IMR-90 (cell line): ENCODE data around the gene SLC38A7. TPM values are rescaled to one million over a fixed set of nuclear protein-coding genes. Genes with fewer than 3 reads are reported as not detected.

Experiments
- ATAC-seq: fragments of 200-7000 bp; cut with Tn5 transposase; 2 replicates; pipeline ENCODE4 v1.9.1; 2020; ENCODE audit warnings: low read depth, mild to moderate bottlenecking, moderate library complexity
- BruUV-seq: library from RNA; stranded (reverse); fragments of 400-500 nt; replicated peaks from 2 replicates; lab custom pipeline; 2021; lab: Mats Ljungman, UMichigan
- CTCF ChIA-PET: fragments of 300-600 bp; formaldehyde crosslinking; extraction: SDS; loops from one replicate; lab custom pipeline; 2021; ENCODE audit warnings: antibody characterized with exemption; lab: Yijun Ruan, JAX
- POLR2A ChIA-PET: fragments of 300-600 bp; sonication (Branson Sonifier 250); formaldehyde crosslinking; loops from one replicate; lab custom pipeline; 2022; ENCODE audit warnings: antibody characterized with exemption; ENCODE audit not compliant: unreplicated experiment; lab: Charles Lee
- DNase-seq: peaks from one replicate; pipeline ENCODE4 v3.0.0; 2013
- H2AFZ ChIP-seq: replicated peaks from 2 replicates; pipeline ENCODE3; 2013; ENCODE audit warnings: low read length, mild to moderate bottlenecking; ENCODE audit not compliant: poor library complexity
- H2AK5ac ChIP-seq: 2 replicates; pipeline ENCODE4 v1.6.1; 2013; ENCODE audit warnings: low read depth, low read length, inconsistent platforms
- H2AK9ac ChIP-seq: replicated peaks from 2 replicates; pipeline ENCODE3; 2013; ENCODE audit warnings: mild to moderate bottlenecking, low read depth, low read length, moderate library complexity; ENCODE audit not compliant: poor library complexity
- H2BK120ac ChIP-seq: 2 replicates; pipeline ENCODE4 v1.6.1; 2013; ENCODE audit warnings: low read depth, low read length, inconsistent platforms
- H2BK15ac ChIP-seq: 3 replicates; pipeline ENCODE4 v1.6.1; 2013; ENCODE audit warnings: low read depth, low read length, inconsistent platforms
- H2BK20ac ChIP-seq: 2 replicates; pipeline ENCODE4 v1.6.1; 2013; ENCODE audit warnings: low read depth, mild to moderate bottlenecking, inconsistent platforms, low read length, moderate library complexity
- H2BK5ac ChIP-seq: 2 replicates; pipeline ENCODE4 v1.6.1; 2013; ENCODE audit warnings: mild to moderate bottlenecking, low read depth, low read length, inconsistent platforms; ENCODE audit not compliant: poor library complexity, severe bottlenecking
- H3K14ac ChIP-seq: replicated peaks from 2 replicates; pipeline ENCODE4 v1.6.1; 2013; ENCODE audit warnings: low read depth, low read length, inconsistent platforms
- H3K18ac ChIP-seq: 2 replicates; pipeline ENCODE4 v1.6.1; 2013; ENCODE audit warnings: low read depth, low read length, control low read depth
- H3K23ac ChIP-seq: 2 replicates; pipeline ENCODE4 v1.6.1; 2013; ENCODE audit warnings: low read depth, low read length, inconsistent platforms
- H3K27ac ChIP-seq: 2 replicates; pipeline ENCODE4 v1.5.1; 2013; ENCODE audit warnings: mild to moderate bottlenecking, control low read depth, low read length; ENCODE audit not compliant: insufficient read depth
- H3K27me3 ChIP-seq: 2 replicates; pipeline ENCODE4 v1.6.1; 2013; ENCODE audit warnings: low read length; ENCODE audit not compliant: control insufficient read depth, insufficient read depth
- H3K36me3 ChIP-seq: 2 replicates; pipeline ENCODE4 v1.6.1; 2013; ENCODE audit warnings: low read length, mixed read lengths; ENCODE audit not compliant: control insufficient read depth, insufficient read depth
- H3K4ac ChIP-seq: 2 replicates; pipeline ENCODE4 v1.6.1; 2013; ENCODE audit warnings: low read depth, low read length, inconsistent platforms
- H3K4me1 ChIP-seq: 2 replicates; pipeline ENCODE4 v1.6.1; 2013; ENCODE audit warnings: low read length, mixed read lengths; ENCODE audit not compliant: control insufficient read depth, insufficient read depth
- H3K4me2 ChIP-seq: 2 replicates; pipeline ENCODE4 v1.6.1; 2013; ENCODE audit warnings: low read depth, mild to moderate bottlenecking, control low read depth, low read length, moderate library complexity
- H3K4me3 ChIP-seq: 2 replicates; pipeline ENCODE4 v1.5.1; 2013; ENCODE audit warnings: low read depth, mild to moderate bottlenecking, control low read depth, low read length, moderate library complexity; ENCODE audit not compliant: insufficient read depth
- H3K56ac ChIP-seq: 2 replicates; pipeline ENCODE4 v1.6.1; 2013; ENCODE audit warnings: low read length, inconsistent platforms; ENCODE audit not compliant: insufficient read depth; ENCODE audit errors: extremely low read depth
- H3K79me1 ChIP-seq, 2 experiments: 2 replicates each; pipeline ENCODE4 v1.6.1; 2013; ENCODE audit warnings: low read length in 2 of 2, inconsistent platforms in 1 of 2, low read depth in 1 of 2
- H3K9ac ChIP-seq: 2 replicates; pipeline ENCODE4 v1.6.1; 2013; ENCODE audit warnings: low read depth, low read length, control low read depth
- H3K9me1 ChIP-seq: 2 replicates; pipeline ENCODE4 v1.6.1; 2013; ENCODE audit warnings: low read length, inconsistent platforms; ENCODE audit not compliant: insufficient read depth
- H3K9me3 ChIP-seq: 2 replicates; pipeline ENCODE4 v1.6.1; 2013; ENCODE audit warnings: low read length; ENCODE audit not compliant: control insufficient read depth, insufficient read depth
- H4K20me1 ChIP-seq: 2 replicates; pipeline ENCODE4 v1.6.1; 2013; ENCODE audit warnings: low read length, inconsistent platforms; ENCODE audit not compliant: insufficient read depth
- H4K5ac ChIP-seq: 2 replicates; pipeline ENCODE4 v1.6.1; 2013; ENCODE audit warnings: mild to moderate bottlenecking, low read depth, low read length, control low read depth
- H4K8ac ChIP-seq, 2 experiments: 2 replicates each; pipeline ENCODE4 v1.6.1; 2013; ENCODE audit warnings: low read depth in 2 of 2, low read length in 2 of 2, control low read depth in 1 of 2, inconsistent platforms in 1 of 2
- H4K91ac ChIP-seq: 2 replicates; pipeline ENCODE4 v1.6.1; 2013; ENCODE audit warnings: low read depth, low read length, inconsistent platforms; ENCODE audit not compliant: insufficient read depth
- BHLHE40 ChIP-seq: fragments of 150-350 bp; IDR thresholded peaks from 2 replicates; pipeline ENCODE4 v1.6.1; 2016; ENCODE audit warnings: mild to moderate bottlenecking, low read depth, low read length
- ELK1 ChIP-seq: fragments of 150-350 bp; IDR thresholded peaks from 2 replicates; pipeline ENCODE4 v1.6.1; 2016; ENCODE audit warnings: low read depth, mild to moderate bottlenecking, low read length, moderate library complexity, borderline replicate concordance
- FOS ChIP-seq: fragments of 150-350 bp; IDR thresholded peaks from 2 replicates; pipeline ENCODE4 v1.6.1; 2016; ENCODE audit warnings: low read depth, low read length
- MXI1 ChIP-seq: IDR thresholded peaks from 2 replicates; pipeline ENCODE4 v1.6.1; 2012; ENCODE audit warnings: low read depth, mild to moderate bottlenecking, low read length, moderate library complexity, borderline replicate concordance
- POLR2A ChIP-seq: IDR thresholded peaks from 2 replicates; pipeline ENCODE4 v1.6.1; 2012; ENCODE audit warnings: mild to moderate bottlenecking, low read depth, low read length
- RFX5 ChIP-seq: IDR thresholded peaks from 2 replicates; pipeline ENCODE4 v1.8.0; 2012; ENCODE audit warnings: low read depth, mild to moderate bottlenecking, low read length, moderate library complexity
- WGBS, 2 experiments: methylation state at CpG; one replicate each; pipeline versions ENCODE4 v1.1.5 to v1.1.7; 2013; ENCODE audit warnings: missing lambda C conversion rate in 2 of 2; ENCODE audit not compliant: insufficient read length in 1 of 2; ENCODE audit errors: extremely low coverage in 2 of 2; 5-methylcytosine and 5-hydroxymethylcytosine counted together
- dilution Hi-C: fragments of 300-500 bp; cut with HindIII; formaldehyde crosslinking; loops from one replicate; pipeline ENCODE4 v1.14.3; 2018; ENCODE audit warnings: low sequenced_read_pairs; ENCODE audit not compliant: unreplicated experiment
- in situ Hi-C: fragments of 300-500 bp; cut with MboI; formaldehyde crosslinking; loops from 3 replicates; pipeline ENCODE4 v1.14.3; 2019; ENCODE audit warnings: low sequenced_read_pairs, inconsistent platforms, mixed read lengths
- intact Hi-C: fragments of 100-400 bp; cut with micrococcal nuclease; formaldehyde crosslinking; loops from 2 replicates; pipeline ENCODE4 v1.10.0; 2022
- polyA plus RNA-seq, 3 experiments: library from polyadenylated mRNA; depleted of rRNA; stranded (reverse); fragments of >200 nt; gene quantifications; 2 replicates each; pipeline ENCODE4 v1.2.3, GENCODE V29; 2012; ENCODE audit warnings: low replicate concordance in 1 of 3
- total RNA-seq: library from RNA; depleted of rRNA; stranded (reverse); fragments of >200 nt; gene quantifications from 2 replicates; pipeline ENCODE4 v1.2.3, GENCODE V29; 2012

The SLC38A7 gene
- total and polyA plus RNA-seq, 2 of the 4 experiments (the other 2 are of a cell fraction), result 14.7 to 16.4 TPM

DNA sequence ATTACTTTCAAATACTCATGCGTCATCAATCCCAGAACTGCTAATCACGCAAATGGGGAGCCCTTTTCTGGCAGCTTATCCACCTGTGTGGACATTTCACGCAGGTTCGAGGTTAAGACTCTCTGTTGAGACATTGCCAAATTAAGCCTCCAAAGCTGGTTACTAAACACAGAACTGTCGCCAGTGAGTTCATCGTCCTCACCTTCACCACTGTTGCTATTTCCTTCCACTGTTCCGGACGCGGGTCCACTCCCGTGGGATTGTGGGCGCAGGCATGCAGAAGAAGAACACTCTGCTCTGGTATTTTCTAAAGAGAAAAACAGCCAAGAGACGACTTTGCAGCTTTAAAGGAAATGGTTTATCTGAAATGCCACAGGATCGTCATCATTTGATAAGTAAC lies 33.4 kb upstream of the SLC38A7 start:
- dilution Hi-C loops, result no loop called here
- Histone ChIP-seq H2BK5ac (no peak overlapping the region), H2AK5ac (no peak overlapping the region), H4K91ac (no peak overlapping the region), H3K4me2 (no peak overlapping the region), H4K20me1 (no peaks in the 10 kb centered on the region; the same call in 1 of the 2 replicates), H3K9ac (no peak overlapping the region), H4K5ac (no peak overlapping the region), H3K56ac (no peak overlapping the region), H3K18ac (no peak overlapping the region), H2BK120ac (no peak overlapping the region), H2AFZ (no peak overlapping the region), H3K4me1 (peaks cover 6% of the 10 kb centered on the region), H3K79me1 (no peaks in the 10 kb centered on the region; a peak in 1 of 4 replicates), H3K14ac (no peak overlapping the region), H3K27ac (no peak overlapping the region), H3K36me3 (peaks cover 40% of the 10 kb centered on the region), H2BK20ac (no peak overlapping the region), H4K8ac (no peak overlapping the region), H3K4me3 (no peak overlapping the region), H3K4ac (no peak overlapping the region), H2AK9ac (no peak overlapping the region), H3K27me3 (no peaks in the 10 kb centered on the region), H3K9me1 (peaks cover 3% of the 10 kb centered on the region; the same call in 1 of the 2 replicates), H3K9me3 (no peaks in the 10 kb centered on the region), H3K23ac (no peak overlapping the region), H2BK15ac (no peak overlapping the region)
- ATAC-seq (no peak), DNase-seq (no peak)
- no peak for TF ChIP-seq BHLHE40
- no peak for TF ChIP-seq POLR2A
- no peak for TF ChIP-seq RFX5
- no peak for TF ChIP-seq FOS
- TF ChIP-seq ELK1, result no peak
- no peak for TF ChIP-seq MXI1
- intact Hi-C loops, result no loop called here
- WGBS, 2 experiments, result 96% methylated on average over 4 of the region's 13 CpGs; no CpG with 5 or more reads in 1 of the 2 experiments
- ChIA-PET CTCF (no interaction called here), POLR2A (no interaction called here)
- in situ Hi-C loops, result no loop called here
- no TSS peak for BruUV-seq
